Measurements from ENCODE around the gene ACTN4. TPM values are rescaled to one million over a fixed set of nuclear protein-coding genes. Genes with fewer than 3 reads are reported as not detected.

The ACTN4 gene
- total and polyA plus RNA-seq, 10 of the 15 experiments (the other 5 are each of a cell fraction or from before 2014, with no cell fraction given): 2.4 to 293 (median 72.5) TPM

DNA sequence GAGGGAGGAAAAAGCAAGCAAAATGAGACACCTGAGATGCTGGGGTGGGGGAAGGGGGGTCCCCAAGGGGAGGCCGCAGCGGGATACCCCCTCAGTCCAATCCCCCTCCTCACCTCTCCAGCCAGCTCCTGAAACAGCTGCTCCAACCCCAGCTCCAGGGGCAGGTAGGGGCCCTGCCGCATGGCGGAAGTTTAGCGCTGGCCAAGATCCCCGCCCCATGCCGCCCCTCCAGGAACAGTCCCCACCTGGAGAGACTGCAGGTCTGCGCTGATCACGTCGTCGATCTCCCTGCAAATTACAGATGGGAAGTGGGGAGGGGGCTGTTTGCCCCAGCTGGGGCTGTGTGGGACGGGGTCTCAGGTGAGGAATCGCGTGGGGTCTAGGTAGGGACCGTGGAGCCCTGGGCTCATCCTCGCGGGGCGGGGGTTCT lies 87.8 kb downstream of the ACTN4 start:
- ChIA-PET SMC1A (ENCODE audit: uncharacterized antibody, unreplicated experiment) (interaction anchor here (0.9 to 1.4 kb wide), 5 partner anchors 97 to 332 kb away, joined by 3 to 4 read pairs (median 4); partner anchors contain the start of genes ECH1, FAM98C, MRPS12 and SARS2), CTCF (interaction anchor here (0.9 to 3.2 kb wide), 7 partner anchors 34 to 195 kb away, joined by 3 to 20 read pairs (median 4); partner anchors contain the start of genes MRPS12 and SARS2), POLR2A (interaction anchor here (0.6 to 1.3 kb wide), 4 partner anchors 116 to 331 kb away, joined by 3 to 5 read pairs (median 4); partner anchors contain the start of genes MRPS12 and SARS2), RAD21 (ENCODE audit: unreplicated experiment) (interaction anchor here (0.7 to 1.8 kb wide), 5 partner anchors 101 to 333 kb away, joined by 3 to 11 read pairs (median 3); partner anchors contain the start of genes FAM98C, MRPS12, RINL and SARS2)
- FAIRE-seq (no peak), DNase-seq (ENCODE audit: low read depth, low spot score) (no peak), ATAC-seq (peak; percentile 20; the same call in 1 of the 3 replicates)
- H2AFZ ChIP-seq (ENCODE audit: control insufficient read depth, low read depth, low read length): peak overlapping the region; percentile 39; the same call in 1 of the 2 replicates
- no peaks in the 10 kb centered on the region; the same call in 1 of the 2 replicates for H3K79me2 ChIP-seq (ENCODE audit: control insufficient read depth, insufficient read depth, low read length)
- TF ChIP-seq SP1 (IDR thresholded peaks at IDR 0.05; ENCODE audit: low read depth, low read length) (peak; percentile 15), IKZF2 (IDR thresholded peaks at IDR 0.05) (no peak)
- BruUV-seq (replicated peaks): no TSS peak
- no peaks in the 10 kb centered on the region for H3K9me3 ChIP-seq (replicated peaks; ENCODE audit: control insufficient read depth, insufficient read depth, low read length)
- H3K36me3 ChIP-seq (ENCODE audit: control insufficient read depth in 2 of 2, insufficient read depth in 2 of 2, low read length in 1 of 2): peaks cover 0 to 1% of the 10 kb centered on the region in 2 experiments; a peak in 1 of 4 replicates
- WGBS (ENCODE audit: insufficient coverage, insufficient replicate concordance, low lambda C conversion rate, missing lambda C conversion rate): 45% methylated on average over 11 of the region's 18 CpGs
- peak overlapping the region; percentile 41 for H3K27ac ChIP-seq (ENCODE audit: control insufficient read depth, insufficient read depth)
- peak overlapping the region; percentile 5; the same call in 1 of the 2 replicates for H3K9ac ChIP-seq (ENCODE audit: control insufficient read depth, insufficient read depth, low read length)
- intact Hi-C loops (cut with micrococcal nuclease; ENCODE audit: unreplicated experiment): loop anchor here (10.0 kb wide), 1 partner anchor 220 kb away; no protein-coding TSS in a partner anchor
- peaks cover 22% of the 10 kb centered on the region for H3K4me1 ChIP-seq (ENCODE audit: control insufficient read depth, insufficient read depth, low read length)
- H3K4me3 ChIP-seq: peak overlapping the region; percentile 57; the same call in 1 of the 2 replicates
- H4K20me1 ChIP-seq (ENCODE audit: control insufficient read depth, insufficient read depth): no peaks in the 10 kb centered on the region
- no peaks in the 10 kb centered on the region for H3K27me3 ChIP-seq (replicated peaks in 1 of 2; ENCODE audit: control insufficient read depth in 2 of 2, insufficient read depth in 2 of 2, low read length in 1 of 2)
- peak overlapping the region; percentile 72; the same call in 1 of the 2 replicates for H3K4me2 ChIP-seq (ENCODE audit: control insufficient read depth, insufficient read depth)
- in situ Hi-C loops (cut with MboI): no loop called here

DNA sequence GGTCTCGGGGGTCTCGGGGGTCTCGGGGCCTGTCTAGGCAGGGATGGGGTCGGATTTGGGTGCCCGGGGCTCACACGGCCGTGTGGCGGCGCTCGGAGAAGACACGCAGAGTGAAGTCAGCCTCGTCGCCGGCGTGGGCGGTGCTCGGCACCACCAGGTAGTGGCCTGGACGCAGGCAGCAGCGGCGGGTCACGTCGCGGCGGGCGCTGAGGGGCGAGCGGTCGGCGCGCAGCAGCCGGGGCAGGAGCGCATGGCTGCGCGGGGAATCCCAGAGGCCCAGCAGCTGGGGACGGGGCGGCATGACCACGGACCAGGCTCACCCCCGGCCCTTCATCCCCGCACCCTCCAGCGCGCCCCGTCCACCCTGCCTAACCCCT lies 88.6 kb downstream of the ACTN4 start:
- Histone ChIP-seq H3K79me2 (ENCODE audit: control insufficient read depth, insufficient read depth, low read length) (no peaks in the 10 kb centered on the region; the same call in 1 of the 2 replicates), H3K36me3 (ENCODE audit: control insufficient read depth in 2 of 2, insufficient read depth in 2 of 2, low read length in 1 of 2) (peaks cover 0 to 1% of the 10 kb centered on the region in 2 experiments; a peak in 1 of 4 replicates), H3K27me3 (replicated peaks in 1 of 2; ENCODE audit: control insufficient read depth in 2 of 2, insufficient read depth in 2 of 2, low read length in 1 of 2) (no peaks in the 10 kb centered on the region), H3K4me1 (ENCODE audit: control insufficient read depth, insufficient read depth, low read length) (peaks cover 22% of the 10 kb centered on the region), H2AFZ (ENCODE audit: control insufficient read depth, low read depth, low read length) (peak overlapping the region; percentile 81), H3K27ac (ENCODE audit: control insufficient read depth, insufficient read depth) (no peak overlapping the region), H3K9ac (ENCODE audit: control insufficient read depth, insufficient read depth, low read length) (no peak overlapping the region), H3K4me2 (ENCODE audit: control insufficient read depth, insufficient read depth) (peak overlapping the region; percentile 72), H3K9me3 (replicated peaks; ENCODE audit: control insufficient read depth, insufficient read depth, low read length) (no peaks in the 10 kb centered on the region), H4K20me1 (ENCODE audit: control insufficient read depth, insufficient read depth) (no peaks in the 10 kb centered on the region), H3K4me3 (peak overlapping the region; percentile 53; the same call in 1 of the 2 replicates)
- CTCF ChIA-PET: no interaction called here
- POLR2A ChIA-PET: no interaction called here
- 8% methylated on average over 26 of the region's 42 CpGs for WGBS (ENCODE audit: insufficient coverage, insufficient replicate concordance, low lambda C conversion rate, missing lambda C conversion rate)
- SMC1A ChIA-PET (ENCODE audit: uncharacterized antibody, unreplicated experiment): interaction anchor here (1.4 kb wide), 1 partner anchor 194 kb away, joined by 3 read pairs; the partner anchor contains the start of genes MRPS12 and SARS2
- in situ Hi-C loops (cut with MboI) (no loop called here), intact Hi-C loops (cut with micrococcal nuclease; ENCODE audit: unreplicated experiment) (loop anchor here (10.0 kb wide), 1 partner anchor 221 kb away; no protein-coding TSS in a partner anchor)
- DNase-seq (ENCODE audit: low read depth, low spot score) (no peak), ATAC-seq (peak; percentile 59), FAIRE-seq (no peak)
- no TSS peak for BruUV-seq (replicated peaks)
- RAD21 ChIA-PET (ENCODE audit: unreplicated experiment): no interaction called here
- TF ChIP-seq MYC (IDR thresholded peaks at IDR 0.05; ENCODE audit: insufficient read depth, insufficient read length, insufficient replicate concordance, low read length, severe bottlenecking) (no peak), LARP7 (IDR thresholded peaks at IDR 0.05) (peak; percentile 49; the same call in 1 of the 2 replicates), NBN (IDR thresholded peaks at IDR 0.05) (no peak), POLR2A (IDR thresholded peaks at IDR 0.05; ENCODE audit: low read depth, low read length) (peak; percentile 66), DPF2 (IDR thresholded peaks at IDR 0.05) (peak; percentile 48; the same call in 1 of the 2 replicates), SMARCA5 (IDR thresholded peaks at IDR 0.05) (0 out of 2 replicates have a peak, but pooled peaks have one; percentile 32), MEF2B (IDR thresholded peaks at IDR 0.05; ENCODE audit: partially characterized antibody, poor library complexity, severe bottlenecking) (no peak), RFX5 (IDR thresholded peaks at IDR 0.05; ENCODE audit: low read depth, low read length) (no peak), EGR1 (IDR thresholded peaks at IDR 0.05; ENCODE audit: borderline replicate concordance in 1 of 2, low read depth in 2 of 2, low read length in 2 of 2) (peak in 1 of 2 experiments; percentile 84; a peak in 2 of 3 replicates), BHLHE40 (IDR thresholded peaks at IDR 0.05; ENCODE audit: borderline replicate concordance in 1 of 2, low read depth in 2 of 2, low read length in 1 of 2) (peak in 1 of 2 experiments; percentile 52; a peak in 2 of 4 replicates), GABPA (IDR thresholded peaks at IDR 0.05; ENCODE audit: low read depth) (no peak), NR2F1 (conservative IDR thresholded peaks at IDR 0.05) (peak; percentile 57; the same call in 1 of the 2 replicates)
- TF ChIP-seq, protein P1, sequence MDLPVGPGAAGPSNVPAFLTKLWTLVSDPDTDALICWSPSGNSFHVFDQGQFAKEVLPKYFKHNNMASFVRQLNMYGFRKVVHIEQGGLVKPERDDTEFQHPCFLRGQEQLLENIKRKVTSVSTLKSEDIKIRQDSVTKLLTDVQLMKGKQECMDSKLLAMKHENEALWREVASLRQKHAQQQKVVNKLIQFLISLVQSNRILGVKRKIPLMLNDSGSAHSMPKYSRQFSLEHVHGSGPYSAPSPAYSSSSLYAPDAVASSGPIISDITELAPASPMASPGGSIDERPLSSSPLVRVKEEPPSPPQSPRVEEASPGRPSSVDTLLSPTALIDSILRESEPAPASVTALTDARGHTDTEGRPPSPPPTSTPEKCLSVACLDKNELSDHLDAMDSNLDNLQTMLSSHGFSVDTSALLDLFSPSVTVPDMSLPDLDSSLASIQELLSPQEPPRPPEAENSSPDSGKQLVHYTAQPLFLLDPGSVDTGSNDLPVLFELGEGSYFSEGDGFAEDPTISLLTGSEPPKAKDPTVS (IDR thresholded peaks at IDR 0.05; ENCODE audit: low read depth, low read length): no peak

Data from GM12878 (cell line).